Trophoblast cell (in vitro differentiated cells and primary cell): ENCODE data around the gene ENO1.

Source experiments
- DNase-seq, 2 donors: peaks; one replicate each; pipeline ENCODE4 v3.0.0-alpha.2; 2016
- H2AFZ ChIP-seq: 2 replicates; pipeline ENCODE4 v1.6.1; 2013; ENCODE audit warnings: low read length, moderate library complexity, mild to moderate bottlenecking; ENCODE audit not compliant: insufficient read depth, poor library complexity
- H2AK5ac ChIP-seq: 2 replicates; pipeline ENCODE4 v1.6.1; 2013; ENCODE audit warnings: mild to moderate bottlenecking, low read length
- H2BK120ac ChIP-seq: 2 replicates; pipeline ENCODE4 v1.6.1; 2013; ENCODE audit warnings: low read length, mild to moderate bottlenecking, moderate library complexity; ENCODE audit not compliant: insufficient read depth, poor library complexity
- H2BK12ac ChIP-seq: 2 replicates; pipeline ENCODE4 v1.6.1; 2013; ENCODE audit warnings: mild to moderate bottlenecking, low read length, moderate library complexity
- H2BK5ac ChIP-seq: 2 replicates; pipeline ENCODE4 v1.6.1; 2013; ENCODE audit warnings: low read length, low read depth, moderate library complexity, mild to moderate bottlenecking; ENCODE audit not compliant: poor library complexity
- H3K14ac ChIP-seq: 2 replicates; pipeline ENCODE4 v1.6.1; 2013; ENCODE audit warnings: mild to moderate bottlenecking, low read length
- H3K18ac ChIP-seq: 2 replicates; pipeline ENCODE4 v1.6.1; 2013; ENCODE audit warnings: mild to moderate bottlenecking, low read length
- H3K23ac ChIP-seq: 2 replicates; pipeline ENCODE4 v1.6.1; 2013; ENCODE audit warnings: low read length
- H3K27ac ChIP-seq: 2 replicates; pipeline ENCODE4 v1.5.1; 2013; ENCODE audit warnings: low read depth, mild to moderate bottlenecking, inconsistent platforms, low read length, moderate library complexity
- H3K27me3 ChIP-seq: 2 replicates; pipeline ENCODE4 v1.6.1; 2013; ENCODE audit warnings: inconsistent platforms, mild to moderate bottlenecking, low read length, moderate library complexity; ENCODE audit not compliant: insufficient read depth
- H3K36me3 ChIP-seq, 2 experiments: 1 replicate in 1 of 2; 2 replicates in 1 of 2; pipeline ENCODE4 v1.6.1; 2013; ENCODE audit warnings: low read length in 2 of 2, mild to moderate bottlenecking in 2 of 2, moderate library complexity in 1 of 2; ENCODE audit not compliant: insufficient read depth in 2 of 2, control insufficient read depth in 1 of 2
- H3K4ac ChIP-seq: 2 replicates; pipeline ENCODE4 v1.6.1; 2013; ENCODE audit warnings: low read depth, mild to moderate bottlenecking, low read length, moderate library complexity
- H3K4me1 ChIP-seq, 2 experiments: 1 replicate in 1 of 2; 2 replicates in 1 of 2; pipeline ENCODE4 v1.6.1; 2013; ENCODE audit warnings: low read length in 2 of 2, mild to moderate bottlenecking in 2 of 2, moderate library complexity in 1 of 2; ENCODE audit not compliant: insufficient read depth in 2 of 2, control insufficient read depth in 1 of 2
- H3K4me2 ChIP-seq: 2 replicates; pipeline ENCODE4 v1.6.1; 2013; ENCODE audit warnings: inconsistent platforms, mild to moderate bottlenecking, low read length, moderate library complexity
- H3K4me3 ChIP-seq: 2 replicates; pipeline ENCODE4 v1.5.1; 2013; ENCODE audit warnings: mild to moderate bottlenecking, low read depth, low read length, inconsistent platforms
- H3K79me1 ChIP-seq: one replicate; pipeline ENCODE4 v1.6.1; 2013; ENCODE audit warnings: low read length
- H3K79me2 ChIP-seq: 2 replicates; pipeline ENCODE4 v1.6.1; 2013; ENCODE audit warnings: low read length, mild to moderate bottlenecking; ENCODE audit not compliant: control insufficient read depth, insufficient read depth, poor library complexity
- H3K9ac ChIP-seq: 2 replicates; pipeline ENCODE4 v1.6.1; 2013; ENCODE audit warnings: mild to moderate bottlenecking, low read length
- H3K9me3 ChIP-seq: 2 replicates; pipeline ENCODE4 v1.6.1; 2013; ENCODE audit warnings: low read depth, mild to moderate bottlenecking, control low read depth, inconsistent platforms, low read length; ENCODE audit not compliant: insufficient read depth
- H4K12ac ChIP-seq: 2 replicates; pipeline ENCODE4 v1.6.1; 2013; ENCODE audit warnings: low read depth, mild to moderate bottlenecking, low read length, moderate library complexity
- H4K8ac ChIP-seq: 2 replicates; pipeline ENCODE4 v1.6.1; 2013; ENCODE audit warnings: low read depth, mild to moderate bottlenecking, low read length, moderate library complexity
- H4K91ac ChIP-seq: one replicate; pipeline ENCODE4 v1.6.1; 2013; ENCODE audit warnings: low read depth, mild to moderate bottlenecking, low read length, moderate library complexity
- WGBS: extraction: QIAGEN DNeasy Blood & Tissue Kit; methylation state at CpG from one replicate; pipeline ENCODE4 v1.1.7; 2013; ENCODE audit warnings: missing lambda C conversion rate; ENCODE audit not compliant: insufficient read length, insufficient coverage; ENCODE audit errors: extremely low coverage; 5-methylcytosine and 5-hydroxymethylcytosine counted together

The ENO1 gene

DNA sequence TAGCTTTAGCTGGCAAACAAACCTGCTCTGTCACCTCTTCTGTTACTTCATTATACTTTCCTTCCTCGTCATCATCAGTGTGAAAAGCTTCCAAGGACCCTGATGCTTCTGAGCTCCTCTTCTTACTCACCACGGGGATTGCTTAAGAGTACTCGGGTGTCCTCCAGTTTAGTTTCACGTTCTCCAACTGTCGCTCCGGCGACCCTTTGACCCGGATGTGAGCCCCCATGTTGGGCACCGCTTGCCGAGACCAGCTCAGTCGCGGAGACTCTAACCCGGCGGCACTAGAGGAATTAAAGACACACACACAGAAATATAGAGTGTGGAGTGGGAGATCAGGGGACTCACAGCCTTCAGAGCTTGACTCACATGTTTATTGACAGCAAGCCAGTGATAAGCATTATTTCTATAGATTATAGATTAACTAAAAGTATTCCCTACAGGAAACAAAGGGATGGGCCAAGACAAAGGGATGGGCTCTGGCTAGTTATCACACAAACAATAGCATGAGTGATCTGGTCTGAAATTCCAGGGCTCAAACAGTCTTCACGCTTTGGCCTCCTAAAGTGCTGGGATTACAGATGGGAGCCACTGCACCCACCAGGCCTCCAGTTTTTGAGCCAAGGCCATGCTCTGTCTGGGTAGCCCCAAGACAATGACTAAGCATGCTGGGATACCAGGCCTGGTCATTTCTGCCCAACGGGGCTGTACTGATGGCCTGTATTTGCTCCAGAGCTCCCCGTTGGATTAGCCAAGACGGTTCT, 30.1 kb upstream of the ENO1 start:
- H3K36me3 ChIP-seq = no peaks in the 10 kb centered on the region

DNA sequence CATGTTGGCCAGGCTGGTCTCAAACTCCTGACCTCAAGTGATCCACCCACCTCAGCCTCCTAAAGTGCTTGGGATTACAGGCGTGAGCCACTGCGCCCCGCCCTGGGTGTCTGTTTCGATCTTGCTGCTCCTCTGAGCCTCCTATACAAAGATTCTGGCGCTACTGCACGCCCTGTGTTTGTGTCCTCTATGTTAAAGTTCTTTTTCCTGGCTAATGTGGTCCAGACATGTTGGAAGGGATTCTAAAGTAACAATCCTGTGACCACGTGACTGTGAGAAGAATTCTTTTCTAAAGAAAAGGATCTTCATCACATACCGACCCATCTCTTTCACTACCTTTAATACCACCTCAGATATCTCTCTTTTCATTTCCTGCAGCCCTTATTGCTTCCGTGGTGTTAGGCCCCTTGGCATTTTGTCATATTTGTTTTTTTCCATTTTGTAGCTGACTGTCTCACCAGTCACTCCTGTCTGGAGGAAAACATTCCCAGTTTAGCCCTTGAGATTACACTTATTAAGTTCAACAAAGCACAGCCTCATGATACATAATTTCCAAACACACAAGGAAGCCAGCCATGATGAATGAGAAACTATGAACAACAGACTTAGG, 27.2 kb upstream of the ENO1 start:
- peaks cover 15 to 18% of the 10 kb centered on the region in 2 experiments for H3K4me1 ChIP-seq
- H3K4me3 ChIP-seq = no peak overlapping the region
- no peak overlapping the region for H2BK5ac ChIP-seq
- WGBS = no CpG with 5 or more reads among the region's 9 CpGs
- H2BK12ac ChIP-seq = no peak overlapping the region
- H3K18ac ChIP-seq = no peak overlapping the region
- H3K79me2 ChIP-seq = no peaks in the 10 kb centered on the region
- H2AFZ ChIP-seq = no peak overlapping the region
- H3K36me3 ChIP-seq = no peaks in the 10 kb centered on the region
- no peak overlapping the region for H3K14ac ChIP-seq
- H4K8ac ChIP-seq = no peak overlapping the region
- no peak overlapping the region for H3K9ac ChIP-seq
- no peak overlapping the region for H4K91ac ChIP-seq
- peaks cover 4% of the 10 kb centered on the region for H3K79me1 ChIP-seq
- no peak overlapping the region for H2AK5ac ChIP-seq
- no peak overlapping the region for H3K4ac ChIP-seq
- H3K27ac ChIP-seq = no peak overlapping the region
- H3K4me2 ChIP-seq = no peak overlapping the region
- no peak for DNase-seq
- H3K23ac ChIP-seq = no peak overlapping the region
- H3K27me3 ChIP-seq = no peaks in the 10 kb centered on the region
- H2BK120ac ChIP-seq = no peak overlapping the region
- H3K9me3 ChIP-seq = peaks cover 2% of the 10 kb centered on the region
- H4K12ac ChIP-seq = no peak overlapping the region

More for the DNA sequence above, 30.1 kb upstream of the ENO1 start:
- Histone ChIP-seq H2BK12ac (no peak overlapping the region), H3K4me3 (no peak overlapping the region), H4K8ac (no peak overlapping the region), H3K18ac (no peak overlapping the region), H3K79me2 (no peaks in the 10 kb centered on the region), H3K9ac (no peak overlapping the region), H2AFZ (no peak overlapping the region), H3K4me1 (peaks cover 9 to 12% of the 10 kb centered on the region in 2 experiments), H2BK120ac (no peak overlapping the region), H3K79me1 (peaks cover 2% of the 10 kb centered on the region), H4K12ac (no peak overlapping the region), H3K14ac (no peak overlapping the region), H3K4ac (no peak overlapping the region), H3K27ac (no peak overlapping the region), H3K23ac (no peak overlapping the region), H3K27me3 (no peaks in the 10 kb centered on the region), H2BK5ac (no peak overlapping the region), H4K91ac (no peak overlapping the region), H3K9me3 (peaks cover 4% of the 10 kb centered on the region), H3K4me2 (no peak overlapping the region), H2AK5ac (no peak overlapping the region)
- WGBS = no CpG with 5 or more reads among the region's 18 CpGs
- no peak for DNase-seq

DNA sequence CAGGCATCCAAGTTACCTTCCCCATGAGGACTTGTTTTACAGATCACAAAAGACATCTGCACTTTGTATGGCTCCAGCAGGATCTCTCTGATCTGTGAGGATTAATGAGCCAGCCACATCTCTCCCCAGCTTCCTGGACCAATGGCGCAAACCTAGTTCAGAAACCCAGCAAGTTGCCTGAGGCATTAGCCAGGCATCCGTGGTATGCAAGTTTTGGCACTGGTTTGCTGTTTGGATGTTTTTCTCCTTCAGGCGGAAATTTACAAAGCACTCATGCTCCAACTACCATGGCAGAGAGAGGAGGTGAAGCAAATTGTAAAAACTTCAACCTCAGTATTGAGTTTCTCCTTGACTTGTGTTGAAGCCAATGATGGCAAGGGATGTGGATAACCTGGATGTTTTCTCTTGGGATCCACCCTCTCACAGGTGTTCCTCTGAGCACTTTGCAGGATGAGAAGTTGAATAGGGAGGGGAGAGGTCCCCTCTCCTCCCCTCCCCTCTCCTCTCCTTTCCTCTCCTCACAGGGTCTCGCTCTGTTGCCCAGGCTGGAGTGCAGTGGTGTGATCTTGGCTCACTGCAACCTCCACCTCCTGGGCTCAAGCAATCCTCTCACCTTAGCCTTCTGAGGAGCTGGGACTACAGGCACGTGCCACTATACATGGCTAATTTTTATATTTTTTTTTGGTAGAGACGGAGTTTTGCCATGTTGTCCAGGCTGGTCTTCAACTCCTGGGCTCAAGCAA, 25.6 kb upstream of the ENO1 start:
- Histone ChIP-seq H3K27me3 (no peaks in the 10 kb centered on the region), H2BK120ac (no peak overlapping the region), H3K79me1 (peaks cover 5% of the 10 kb centered on the region), H3K9ac (no peak overlapping the region), H2BK12ac (peak overlapping the region; percentile 66), H3K36me3 (no peaks in the 10 kb centered on the region), H3K4me1 (peaks cover 15 to 18% of the 10 kb centered on the region in 2 experiments), H3K4me3 (no peak overlapping the region), H3K4me2 (peak overlapping the region; percentile 23), H2AFZ (no peak overlapping the region), H3K27ac (peak overlapping the region; percentile 24), H3K14ac (no peak overlapping the region), H3K79me2 (no peaks in the 10 kb centered on the region), H3K18ac (no peak overlapping the region), H3K4ac (no peak overlapping the region), H4K91ac (no peak overlapping the region), H3K23ac (no peak overlapping the region), H4K12ac (no peak overlapping the region), H2BK5ac (peak overlapping the region; percentile 8), H2AK5ac (no peak overlapping the region), H4K8ac (no peak overlapping the region), H3K9me3 (no peaks in the 10 kb centered on the region)
- no CpG with 5 or more reads among the region's 6 CpGs for WGBS
- peak; percentile 80 to 95 for DNase-seq

- no peak overlapping the region for H3K4ac ChIP-seq
- H2BK120ac ChIP-seq = no peak overlapping the region
- no peak overlapping the region for H2AK5ac ChIP-seq
- peak overlapping the region; percentile 54 for H4K91ac ChIP-seq
- no peak overlapping the region for H4K8ac ChIP-seq
- no peak for DNase-seq
- H3K36me3 ChIP-seq = no peaks in the 10 kb centered on the region
- no peak overlapping the region for H3K18ac ChIP-seq
- no peak overlapping the region for H4K12ac ChIP-seq
- H3K14ac ChIP-seq = no peak overlapping the region
- no peak overlapping the region for H3K4me3 ChIP-seq
- H3K79me1 ChIP-seq = peaks cover 8% of the 10 kb centered on the region
- peak overlapping the region; percentile 30 for H2BK12ac ChIP-seq
- H3K27me3 ChIP-seq = no peaks in the 10 kb centered on the region
- no CpG with 5 or more reads among the region's 6 CpGs for WGBS
- no peak overlapping the region for H3K23ac ChIP-seq
- no peaks in the 10 kb centered on the region for H3K79me2 ChIP-seq
- H3K9ac ChIP-seq = no peak overlapping the region
- peaks cover 12 to 17% of the 10 kb centered on the region in 2 experiments for H3K4me1 ChIP-seq
- peak overlapping the region; percentile 23 for H3K4me2 ChIP-seq
- H3K27ac ChIP-seq = peak overlapping the region; percentile 24
- no peaks in the 10 kb centered on the region for H3K9me3 ChIP-seq
- H2BK5ac ChIP-seq = no peak overlapping the region
- H2AFZ ChIP-seq = no peak overlapping the region
These were observed 24.9 kb upstream of the ENO1 start for GRCh38 chr1:8903410-8903809.
